DOHH2 (cell line): ENCODE measurements around the gene AQP9.

ENCODE experiments used
- CTCF ChIP-seq: fragments of 200-600 bp; sonication (generic); IDR thresholded peaks from one replicate; pipeline ENCODE4 v1.5.1; 2014; ENCODE audit warnings: antibody characterized with exemption, mild to moderate bottlenecking, low read depth, low read length; ENCODE audit not compliant: poor library complexity, severe bottlenecking
- EZH2phosphoT487 ChIP-seq: fragments of 200-600 bp; sonication (generic); IDR thresholded peaks from 2 replicates; pipeline ENCODE4 v1.6.1; 2017; ENCODE audit warnings: borderline replicate concordance, mild to moderate bottlenecking, antibody characterized with exemption, low read length, moderate library complexity, mixed read lengths

- TF ChIP-seq CTCF, result no peak
- TF ChIP-seq EZH2phosphoT487, result no peak
Measured at GRCh38 chr15:58115692-58116091, 22.5 kb upstream of the AQP9 start.
